SH-SY5Y (cell line): ENCODE data around the gene MADD.

Source experiments
- GATA2 ChIP-seq: IDR thresholded peaks from 2 replicates; pipeline ENCODE4 v1.6.1; 2011; ENCODE audit warnings: mild to moderate bottlenecking, low read depth, low read length
- GATA3 ChIP-seq: IDR thresholded peaks from 2 replicates; pipeline ENCODE4 v1.6.1; 2011; ENCODE audit warnings: low read depth, mild to moderate bottlenecking, low read length, moderate library complexity

GRCh38 chr11:47378010-47378835, 108.3 kb downstream of the MADD start, which contains the start of gene SPI1:
- TF ChIP-seq GATA2 = no peak
- TF ChIP-seq GATA3 = no peak
